GM12878 (cell line): ENCODE data around the gene AGPAT4. TPM values are rescaled to one million over a fixed set of nuclear protein-coding genes. Genes with fewer than 3 reads are reported as not detected.

Experiments used
- ATAC-seq: fragments of 200-7000 bp; cut with Tn5 transposase; 3 replicates; pipeline ENCODE4 v1.9.1; 2020; ENCODE audit warnings: mild to moderate bottlenecking, moderate library complexity
- BruUV-seq: library from RNA; stranded (reverse); fragments of 400-500 nt; replicated peaks from 2 replicates; lab custom pipeline; 2021; lab: Mats Ljungman, UMichigan
- CTCF ChIA-PET: fragments of 300-600 bp; sonication (Branson Sonifier 250); formaldehyde crosslinking; extraction: SDS; loops from one replicate; lab custom pipeline; 2021; ENCODE audit warnings: inconsistent platforms; lab: Yijun Ruan, JAX
- POLR2A ChIA-PET: fragments of 350-600 bp; formaldehyde crosslinking; extraction: SDS; loops from one replicate; lab custom pipeline; 2021; ENCODE audit warnings: inconsistent platforms; lab: Charles Lee
- RAD21 ChIA-PET: fragments of 300-600 bp; sonication (Branson Sonifier 250); formaldehyde crosslinking; loops from one replicate; lab custom pipeline; 2023; ENCODE audit warnings: antibody characterized with exemption; ENCODE audit not compliant: unreplicated experiment; lab: Charles Lee
- SMC1A ChIA-PET: fragments of 300-600 bp; sonication (Branson Sonifier 250); formaldehyde crosslinking; loops from one replicate; lab custom pipeline; 2023; ENCODE audit not compliant: unreplicated experiment, uncharacterized antibody; lab: Charles Lee
- DNase-seq: peaks from one replicate; pipeline ENCODE4 v3.0.0-alpha.2; 2011; ENCODE audit warnings: low read depth, low spot score
- FAIRE-seq: peaks from 3 replicates; lab custom pipeline; 2011; peaks lifted over from hg19 to GRCh38; lab: Jason Lieb, UNC
- H2AFZ ChIP-seq: 2 replicates; pipeline ENCODE4 v1.6.0; 2011; ENCODE audit warnings: low read depth, low read length, control low read depth; ENCODE audit not compliant: control insufficient read depth
- H3K27ac ChIP-seq: 2 replicates; pipeline ENCODE4 v1.5.1; 2011; ENCODE audit warnings: control low read depth; ENCODE audit not compliant: control insufficient read depth, insufficient read depth
- H3K27me3 ChIP-seq, 2 experiments: replicated peaks in 1 of 2; 2 replicates each; pipeline versions ENCODE4 v1.6.0 to v1.6.1; 2011; ENCODE audit warnings: low read length in 1 of 2; ENCODE audit not compliant: control insufficient read depth in 2 of 2, insufficient read depth in 2 of 2
- H3K36me3 ChIP-seq, 2 experiments: 2 replicates each; pipeline ENCODE4 v1.5.1; 2011; ENCODE audit warnings: low read length in 1 of 2; ENCODE audit not compliant: control insufficient read depth in 2 of 2, insufficient read depth in 2 of 2
- H3K4me1 ChIP-seq: 2 replicates; pipeline ENCODE4 v1.6.1; 2011; ENCODE audit warnings: mild to moderate bottlenecking, low read length, moderate library complexity, mixed read lengths; ENCODE audit not compliant: control insufficient read depth, insufficient read depth
- H3K4me2 ChIP-seq: 2 replicates; pipeline ENCODE4 v1.6.0; 2011; ENCODE audit warnings: control low read depth; ENCODE audit not compliant: control insufficient read depth, insufficient read depth
- H3K4me3 ChIP-seq: fragments of 200-600 bp; sonication (generic); 2 replicates; pipeline ENCODE4 v1.5.1; 2016
- H3K79me2 ChIP-seq: 2 replicates; pipeline ENCODE4 v1.6.0; 2011; ENCODE audit warnings: low read length; ENCODE audit not compliant: control insufficient read depth, insufficient read depth
- H3K9ac ChIP-seq: 2 replicates; pipeline ENCODE4 v1.8.0; 2011; ENCODE audit warnings: low read length, control low read depth, mixed read lengths; ENCODE audit not compliant: control insufficient read depth, insufficient read depth
- H3K9me3 ChIP-seq: replicated peaks from 3 replicates; pipeline ENCODE4 v1.5.1; 2011; ENCODE audit warnings: mild to moderate bottlenecking, low read length; ENCODE audit not compliant: control insufficient read depth, insufficient read depth
- H4K20me1 ChIP-seq: 2 replicates; pipeline ENCODE4 v1.6.0; 2011; ENCODE audit not compliant: control insufficient read depth, insufficient read depth
- BCL3 ChIP-seq: IDR thresholded peaks from 2 replicates; pipeline ENCODE4 v1.6.1; 2011; ENCODE audit warnings: borderline replicate concordance, low read depth, mild to moderate bottlenecking, moderate library complexity, low read length; ENCODE audit not compliant: insufficient read depth, poor library complexity, severe bottlenecking
- CEBPB ChIP-seq, 2 experiments: fragments of 150-350 bp in 1 of 2; IDR thresholded peaks; 2 replicates each; pipeline ENCODE4 v1.6.1; 2012 to 2014; ENCODE audit warnings: low read depth in 2 of 2, low read length in 2 of 2, borderline replicate concordance in 1 of 2, inconsistent platforms in 1 of 2
- CHD2 ChIP-seq: IDR thresholded peaks from 2 replicates; pipeline ENCODE4 v1.6.1; 2011; ENCODE audit warnings: low read depth, low read length, improper control_type of control experiment, borderline replicate concordance
- CREM ChIP-seq: IDR thresholded peaks from 2 replicates; pipeline ENCODE4 v1.6.1; 2014; ENCODE audit warnings: antibody characterized with exemption, low read depth
- FOXM1 ChIP-seq: IDR thresholded peaks from 2 replicates; pipeline ENCODE4 v1.6.1; 2012; ENCODE audit warnings: low read depth, mild to moderate bottlenecking, inconsistent platforms, low read length, moderate library complexity
- HDAC2 ChIP-seq: fragments of 200-600 bp; sonication (generic); IDR thresholded peaks from 2 replicates; pipeline ENCODE4 v1.6.1; 2017
- IRF4 ChIP-seq: IDR thresholded peaks from 2 replicates; pipeline ENCODE4 v1.6.1; 2011; ENCODE audit warnings: low read depth, low read length
- LARP7 ChIP-seq: fragments of 450-650 bp; IDR thresholded peaks from 2 replicates; pipeline ENCODE4 v1.6.1; 2017; ENCODE audit warnings: mild to moderate bottlenecking
- MXI1 ChIP-seq: fragments of 150-350 bp; IDR thresholded peaks from 2 replicates; pipeline ENCODE4 v1.6.1; 2011; ENCODE audit warnings: low read depth, mild to moderate bottlenecking, inconsistent platforms, low read length, improper control_type of control experiment
- PAX8 ChIP-seq: fragments of 450-650 bp; IDR thresholded peaks from 2 replicates; pipeline ENCODE4 v1.6.1; 2017; ENCODE audit warnings: mild to moderate bottlenecking, moderate library complexity
- RFX5 ChIP-seq: IDR thresholded peaks from 2 replicates; pipeline ENCODE4 v1.6.1; 2011; ENCODE audit warnings: low read depth, low read length, improper control_type of control experiment
- SIX5 ChIP-seq: IDR thresholded peaks from 2 replicates; pipeline ENCODE4 v1.6.1; 2011; ENCODE audit warnings: mild to moderate bottlenecking, low read depth, low read length, moderate library complexity; ENCODE audit not compliant: severe bottlenecking
- TAF1 ChIP-seq: IDR thresholded peaks from 2 replicates; pipeline ENCODE4 v1.6.1; 2011; ENCODE audit warnings: mild to moderate bottlenecking, low read depth, low read length, borderline replicate concordance
- ZBTB40 ChIP-seq: fragments of 450-650 bp; IDR thresholded peaks from 2 replicates; pipeline ENCODE4 v1.6.1; 2016; ENCODE audit warnings: mild to moderate bottlenecking, moderate library complexity, borderline replicate concordance
- ZSCAN29 ChIP-seq: fragments of 450-650 bp; IDR thresholded peaks from 2 replicates; pipeline ENCODE4 v1.6.1; 2017; ENCODE audit warnings: mild to moderate bottlenecking, moderate library complexity
- WGBS: methylation state at CpG from one replicate; pipeline ENCODE4 v1.1.6; 2016; ENCODE audit warnings: low lambda C conversion rate; ENCODE audit not compliant: insufficient replicate concordance, insufficient coverage; ENCODE audit errors: missing lambda C conversion rate; 5-methylcytosine and 5-hydroxymethylcytosine counted together
- in situ Hi-C: fragments of 300-500 bp; cut with MboI; formaldehyde crosslinking; loops from 9 replicates; pipeline ENCODE4 v1.14.3; 2018; ENCODE audit warnings: mixed read lengths
- intact Hi-C: fragments of 100-400 bp; cut with micrococcal nuclease; formaldehyde crosslinking; loops from one replicate; pipeline ENCODE4 v1.14.2; 2022; ENCODE audit not compliant: unreplicated experiment
- polyA plus RNA-seq, 11 experiments: library from polyadenylated mRNA; depleted of rRNA in 4 of 11; unstranded in 6 of 11; stranded (reverse) in 5 of 11; fragments of >200 nt; fragmentation: Nextera tagmentation in 4 of 11; fragmentation: Illumina TruSeq in 1 of 11; extraction: Ambion mirVana in 4 of 11; extraction: Trizol in 1 of 11; gene quantifications; 1 replicate in 1 of 11; 2 replicates in 10 of 11; pipeline versions ENCODE4 v1.2.1 to v1.2.3, GENCODE V29; 2011 to 2016; ENCODE audit warnings: inconsistent platforms in 2 of 11, missing spikeins in 2 of 11, low read depth in 1 of 11
- total RNA-seq, 4 experiments: library from RNA; depleted of rRNA in 3 of 4; stranded (reverse); fragments of >200 nt in 3 of 4; fragmentation: Illumina TruSeq in 1 of 4; extraction: Trizol in 1 of 4; gene quantifications; 2 replicates each; pipeline versions ENCODE4 v1.2.1 to v1.2.3, GENCODE V29; 2013 to 2021

AGPAT4 gene
- total and polyA plus RNA-seq, 10 of the 15 experiments (the other 5 are each of a cell fraction or from before 2014, with no cell fraction given) = 0.34 to 2.2 (median 1.3) TPM

- RAD21 ChIA-PET = no interaction called here
- no peak overlapping the region for H3K4me3 ChIP-seq
- WGBS = 98% methylated on average over 4 of the region's 4 CpGs
- H3K27ac ChIP-seq = no peak overlapping the region
- SMC1A ChIA-PET = interaction anchor here (1.1 kb wide), 1 partner anchor 18 kb away, joined by 3 read pairs; no protein-coding TSS in a partner anchor
- H3K9ac ChIP-seq = no peak overlapping the region
- H3K36me3 ChIP-seq = peaks cover 17 to 22% of the 10 kb centered on the region in 2 experiments; a peak in 3 of 4 replicates
- no TSS peak for BruUV-seq
- CTCF ChIA-PET = no interaction called here
- no peak overlapping the region for H2AFZ ChIP-seq
- no peaks in the 10 kb centered on the region for H3K27me3 ChIP-seq
- no peak overlapping the region for H3K4me2 ChIP-seq
- H3K9me3 ChIP-seq = no peaks in the 10 kb centered on the region
- H3K79me2 ChIP-seq = no peaks in the 10 kb centered on the region
- no peak for DNase-seq
- in situ Hi-C loops = no loop called here
- no peak for FAIRE-seq
- no peak for ATAC-seq
- H4K20me1 ChIP-seq = no peaks in the 10 kb centered on the region
- intact Hi-C loops = no loop called here
- TF ChIP-seq SIX5 (no peak), FOXM1 (no peak), ZBTB40 (no peak), CHD2 (no peak), CREM (no peak), MXI1 (no peak), HDAC2 (no peak), CEBPB (IDR thresholded peaks at IDR 0.05; ENCODE audit: borderline replicate concordance in 1 of 2, low read depth in 2 of 2, low read length in 2 of 2) (no peak), TAF1 (no peak), PAX8 (no peak), IRF4 (no peak), BCL3 (no peak), ZSCAN29 (no peak), LARP7 (no peak), RFX5 (no peak)
- POLR2A ChIA-PET = no interaction called here
- no peaks in the 10 kb centered on the region for H3K4me1 ChIP-seq
Measured at GRCh38 chr6:161109366-161109765, 164.5 kb downstream of the AGPAT4 start.
